Posterior vena cava (tissue), 2 donors: ENCODE measurements around the gene PEX10. TPM values are rescaled to one million over a fixed set of nuclear protein-coding genes. Genes with fewer than 3 reads are reported as not detected.
A peak's percentile ranks its signal among the peaks of the same experiment; 100 is the strongest.

ENCODE experiments used
- DNase-seq: peaks from one replicate; pipeline ENCODE4 v3.0.0-alpha.2; 2020; ENCODE audit warnings: low spot score
- intact Hi-C, 2 donors: fragments of 100-400 bp; cut with DNase I; formaldehyde crosslinking; loops; one replicate each; pipeline versions ENCODE4 v1.14.1 to v1.14.2; 2022 to 2023
- total RNA-seq, 2 donors: library from RNA; stranded (reverse); fragmentation: NEBNext Ultra II Directional; extraction: Animal tissue kit (Norgen Biotek cat#: 25700); gene quantifications; one replicate each; pipeline ENCODE4 v1.2.1, GENCODE V29; 2021
- donor health status: DM: yes; HTN: yes; CAD: no.
- donor health status: DM: yes; HTN: yes; CAD: no.

PEX10 gene
- total RNA-seq, 2 donors from 2014 or later = 10.9 to 13.1 TPM

DNA sequence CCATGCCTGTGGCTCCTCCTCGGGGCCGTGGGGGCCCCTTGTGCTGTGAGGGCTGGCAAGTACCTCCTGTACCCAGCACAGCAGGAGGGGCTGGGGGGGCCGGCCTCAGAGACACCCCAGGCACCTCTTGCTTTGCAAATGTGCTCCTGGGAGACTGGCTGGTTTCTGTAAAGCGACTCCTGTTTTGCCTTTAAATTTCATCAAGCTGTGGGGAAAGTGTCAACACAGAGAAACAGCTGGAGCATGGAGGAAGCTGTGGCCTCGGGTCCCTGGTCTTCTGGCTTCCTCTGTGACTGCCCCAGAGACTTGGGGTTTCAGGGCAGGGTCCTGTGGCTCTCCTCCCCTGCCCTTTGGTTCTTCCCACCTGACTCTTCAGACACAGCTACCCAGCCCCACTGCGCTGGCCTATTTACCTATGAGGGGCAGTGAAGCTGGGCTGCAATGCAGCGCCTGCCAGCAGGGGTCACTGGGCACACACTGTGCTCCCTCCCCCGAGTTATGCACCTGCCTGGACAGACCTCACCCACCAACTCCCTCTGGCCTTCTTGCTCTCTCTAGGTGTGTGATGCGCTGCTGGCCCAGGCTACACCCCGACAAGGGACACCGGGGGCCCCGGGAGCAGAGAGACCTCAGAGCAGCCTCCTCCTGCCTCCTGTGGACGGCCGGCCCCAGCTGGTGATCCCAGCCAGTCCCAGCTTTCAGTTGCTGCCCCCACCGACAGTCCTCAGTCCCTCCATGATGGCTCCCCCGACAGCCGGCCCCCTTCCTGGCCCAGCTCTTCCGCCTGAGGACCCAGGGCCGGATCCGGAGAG is 17.6 kb upstream of the PEX10 start:
- intact Hi-C loops = loop anchor here in 1 of 2 donors (5.0 kb wide), 1 partner anchor 587 kb away; no protein-coding TSS in a partner anchor
- DNase-seq = no peak

DNA sequence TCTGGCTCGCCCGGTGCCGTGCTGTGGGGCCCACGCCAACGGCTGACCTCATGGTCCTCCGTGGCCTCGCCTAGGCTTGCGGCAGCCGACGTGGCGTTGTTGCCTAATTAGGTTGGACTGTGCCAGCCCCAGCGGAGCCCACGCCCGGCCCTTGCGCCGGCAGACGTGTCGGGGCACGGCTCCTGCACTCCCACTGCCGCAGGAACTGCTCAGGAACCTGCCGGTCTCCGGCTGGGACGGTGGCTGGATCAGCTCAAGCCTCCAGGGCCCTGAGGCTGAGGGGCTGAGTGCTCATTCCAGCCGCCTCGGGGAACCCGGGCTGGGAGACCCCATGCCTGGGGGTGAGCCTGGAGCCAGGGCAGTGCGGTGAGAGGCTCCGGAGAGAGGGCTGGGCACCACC is 16.1 kb upstream of the PEX10 start:
- intact Hi-C loops = loop anchor here in 1 of 2 donors (5.0 kb wide), 1 partner anchor 589 kb away; no protein-coding TSS in a partner anchor
- no peak for DNase-seq

DNA sequence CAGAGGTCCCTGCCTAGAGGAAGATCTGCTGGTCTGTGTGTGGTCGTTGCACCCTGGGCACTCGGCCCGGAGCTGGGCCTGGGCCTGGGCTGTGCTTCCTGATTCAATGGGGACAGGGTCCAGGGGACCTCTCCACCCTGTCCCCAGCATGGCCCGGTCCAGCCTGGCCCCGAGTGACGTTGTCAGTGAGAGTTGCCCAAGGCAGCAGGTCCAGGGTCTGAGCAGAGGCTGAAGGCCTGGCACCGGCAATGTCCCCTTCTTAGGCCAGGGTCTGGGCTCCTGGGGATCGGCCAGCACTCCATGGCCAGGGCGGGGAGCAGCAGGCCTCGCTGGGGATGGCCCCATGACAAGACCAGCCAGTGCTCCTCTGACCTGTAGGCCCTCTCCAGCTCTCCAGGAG is 15.6 kb upstream of the PEX10 start:
- no peak for DNase-seq
- intact Hi-C loops = loop anchor here in 1 of 2 donors (5.0 kb wide), 1 partner anchor 589 kb away; no protein-coding TSS in a partner anchor

DNA sequence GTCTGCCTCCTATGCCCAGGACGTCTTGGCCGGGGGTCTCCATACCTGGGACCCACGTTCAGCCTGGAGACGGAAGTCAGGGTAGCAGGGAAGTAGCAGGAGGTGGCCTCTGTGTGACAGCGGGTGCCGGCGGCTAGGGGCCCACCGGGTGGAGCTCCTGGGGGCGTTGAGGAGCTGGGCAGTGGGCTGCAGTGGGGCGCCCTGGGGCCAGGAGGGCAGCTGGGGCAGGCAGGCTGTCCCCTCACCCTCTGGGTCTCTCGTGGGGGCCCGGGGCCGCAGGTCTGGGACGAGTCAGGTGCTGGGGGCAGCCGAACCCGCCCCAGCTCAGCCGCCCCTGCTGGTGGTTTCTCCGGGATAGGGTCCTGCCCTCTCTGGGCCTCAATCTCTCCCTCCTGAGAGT is 14.7 kb upstream of the PEX10 start:
- intact Hi-C loops = loop anchor here in 1 of 2 donors (5.0 kb wide), 1 partner anchor 590 kb away; no protein-coding TSS in a partner anchor
- no peak for DNase-seq

DNA sequence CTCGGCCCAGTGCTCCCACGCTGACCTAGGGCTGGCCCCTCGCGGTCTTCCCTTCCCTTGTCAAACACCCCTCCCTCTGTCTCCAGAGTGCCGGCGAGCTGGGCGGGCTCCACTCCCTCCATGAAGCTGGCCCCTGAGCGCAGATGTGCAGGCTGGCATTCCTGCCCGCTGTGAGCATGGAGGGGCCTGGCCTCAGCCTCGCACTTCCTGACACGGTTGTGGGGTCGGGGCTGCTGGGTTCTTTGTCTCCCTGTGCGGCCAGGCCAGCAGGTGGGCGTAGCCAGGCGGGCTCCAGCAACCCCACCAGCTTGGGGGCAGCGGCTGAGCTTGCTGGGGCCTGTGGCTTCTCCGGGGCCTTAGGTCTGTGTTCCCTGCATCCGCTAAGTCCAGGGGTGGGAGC is 14.2 kb upstream of the PEX10 start:
- intact Hi-C loops = loop anchor here in 1 of 2 donors (5.0 kb wide), 1 partner anchor 591 kb away; no protein-coding TSS in a partner anchor
- DNase-seq = no peak

DNA sequence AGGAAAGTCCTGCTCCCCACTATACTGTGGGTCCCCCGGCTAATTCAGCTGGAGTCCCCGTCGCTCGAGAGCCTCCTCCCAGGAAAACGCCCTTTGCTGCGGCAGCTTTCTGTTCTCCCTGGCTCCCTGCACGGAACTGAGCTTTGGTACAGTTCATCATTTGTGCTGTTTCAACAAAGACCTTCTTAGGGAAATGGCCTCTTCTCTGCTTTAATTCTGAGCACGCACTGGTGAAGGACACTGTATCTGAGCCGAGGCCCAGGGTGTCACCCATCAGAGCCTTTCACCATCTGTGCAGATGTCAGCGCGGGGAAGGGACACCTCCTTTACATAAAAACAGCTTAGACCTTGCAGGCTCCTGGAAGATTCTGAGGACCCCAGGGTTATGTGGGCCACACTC is 13.5 kb upstream of the PEX10 start:
- intact Hi-C loops = loop anchor here in 1 of 2 donors (5.0 kb wide), 1 partner anchor 591 kb away; no protein-coding TSS in a partner anchor
- no peak for DNase-seq

DNA sequence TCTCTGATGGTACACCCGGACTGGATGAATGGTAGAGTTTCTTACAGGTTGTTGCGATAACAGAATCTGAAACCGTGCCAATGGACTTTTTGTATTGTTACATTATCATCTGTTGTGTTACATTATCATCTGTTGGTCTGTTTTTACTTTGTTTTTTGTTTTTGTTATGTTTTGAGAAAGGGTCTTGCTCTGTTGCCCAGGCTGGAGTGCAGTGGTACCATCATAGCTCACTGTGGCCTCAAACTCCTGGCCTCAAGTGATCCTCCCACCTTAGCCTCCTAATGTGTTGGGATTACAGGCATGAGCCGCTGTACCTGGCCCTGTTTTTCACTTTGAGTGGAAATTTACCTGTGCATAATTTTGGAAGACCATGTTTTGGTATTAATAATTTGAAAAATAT is 10.2 kb upstream of the PEX10 start:
- intact Hi-C loops = no loop called here
- no peak for DNase-seq

DNA sequence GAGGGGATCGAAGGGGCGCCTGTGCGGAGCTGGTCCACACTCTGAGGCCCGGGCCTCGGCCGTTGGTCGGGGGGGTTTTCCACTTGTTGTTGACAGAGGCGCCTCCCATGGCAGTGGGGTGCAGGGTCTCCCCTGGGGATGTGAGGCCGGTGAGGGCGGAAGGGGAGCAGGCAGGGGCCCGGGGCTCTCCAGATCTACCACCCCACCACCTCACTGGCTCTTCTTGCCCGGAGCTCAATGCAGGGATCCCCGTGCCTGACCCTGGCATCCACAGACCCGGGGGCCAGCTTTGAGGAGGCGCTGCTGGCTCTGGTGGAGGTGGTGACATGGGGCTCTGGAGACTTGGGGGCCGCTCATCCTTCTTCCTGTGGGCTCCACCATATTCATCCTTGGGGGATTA is 7.1 kb upstream of the PEX10 start:
- intact Hi-C loops = loop anchor here (5.0 to 10.0 kb wide), 3 partner anchors 128 to 1005 kb away; no protein-coding TSS in a partner anchor

DNA sequence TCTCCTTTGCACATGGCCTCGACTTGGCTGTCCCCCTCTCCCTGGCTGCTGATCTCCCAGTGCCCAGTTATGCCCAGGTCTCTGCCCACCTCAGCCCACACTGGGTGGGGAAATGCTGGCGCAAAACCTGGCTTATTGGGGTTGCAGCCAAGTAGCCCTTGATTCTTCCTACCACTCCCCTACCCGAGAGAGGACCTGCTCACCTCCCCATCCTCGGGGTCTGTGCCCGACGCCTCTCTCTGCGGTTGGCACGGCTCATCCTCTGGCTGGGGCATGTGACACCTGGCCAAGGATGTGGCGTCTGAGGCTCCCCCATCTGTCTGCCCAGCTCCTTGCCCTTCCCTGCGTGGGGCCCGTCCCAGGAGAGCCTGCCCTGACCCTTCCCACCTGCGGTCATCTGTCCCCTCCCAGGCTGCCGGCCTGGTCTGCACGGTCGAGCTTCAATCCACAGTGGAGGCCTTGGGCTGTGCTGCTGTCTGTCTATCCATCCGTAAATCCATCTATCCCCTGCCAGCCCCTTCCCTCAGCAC is 6.5 kb upstream of the PEX10 start:
- no peak for DNase-seq
- intact Hi-C loops = loop anchor here (5.0 to 10.0 kb wide), 3 partner anchors 128 to 1006 kb away; no protein-coding TSS in a partner anchor

More for the DNA sequence above, 7.1 kb upstream of the PEX10 start:
- DNase-seq = no peak

DNA sequence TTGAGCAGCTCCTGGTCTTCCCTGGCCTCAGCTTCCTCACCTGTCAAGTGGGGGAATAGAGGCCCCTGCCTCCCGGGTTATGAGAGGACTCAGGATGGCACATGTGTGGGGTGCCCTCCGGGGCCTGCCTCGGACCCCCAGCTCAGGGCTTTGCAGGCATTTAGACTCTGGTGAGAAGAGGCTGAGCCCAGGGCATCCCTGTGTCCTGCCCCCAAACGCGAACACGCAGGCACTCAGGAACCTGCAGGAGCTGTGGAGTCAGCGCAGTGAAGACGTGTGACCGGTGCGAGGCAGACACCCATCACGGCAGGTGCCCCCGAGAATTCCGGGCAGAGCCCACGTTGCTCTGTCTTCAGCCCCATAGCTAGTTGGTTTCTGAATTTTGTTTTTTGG is 5.5 kb upstream of the PEX10 start:
- DNase-seq = no peak
- intact Hi-C loops = loop anchor here (5.0 to 10.0 kb wide), 3 partner anchors 129 to 1007 kb away; no protein-coding TSS in a partner anchor

DNA sequence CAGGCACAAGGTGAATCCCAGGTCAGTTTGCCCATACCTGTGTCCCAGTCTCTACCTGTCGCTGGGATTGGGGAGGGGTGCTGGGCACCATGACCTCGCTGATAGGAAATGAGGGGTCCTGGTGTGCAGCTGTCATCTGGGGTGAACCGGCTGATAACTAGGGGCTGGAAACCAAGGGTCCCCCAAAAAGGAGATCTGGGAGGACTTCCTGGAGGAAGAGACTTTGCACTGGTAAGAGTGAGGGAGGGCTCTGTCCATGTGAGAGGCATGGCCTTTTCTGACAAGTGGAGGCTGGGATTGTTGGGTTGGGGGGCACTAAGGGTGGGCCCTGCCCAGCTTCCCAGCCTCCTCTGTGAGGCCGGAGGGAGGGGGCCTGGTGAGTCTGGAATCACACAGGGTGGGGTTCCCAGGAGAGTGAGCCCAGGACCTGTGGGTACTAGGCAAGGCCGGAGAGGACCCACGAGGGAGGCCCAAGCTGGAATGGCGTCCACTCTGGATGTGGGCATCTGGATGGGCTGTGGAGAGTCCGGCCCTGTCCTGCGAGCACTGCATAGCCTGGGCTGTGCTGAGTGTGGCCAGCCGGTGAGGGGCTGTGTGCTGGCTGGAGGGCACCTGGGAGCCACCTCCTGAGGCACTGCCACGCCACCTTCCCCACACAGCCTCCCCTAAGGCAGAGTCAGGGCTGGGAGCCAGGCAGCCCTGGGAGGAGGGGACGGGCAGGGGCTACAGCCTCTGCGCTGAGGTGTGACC is 4.9 kb upstream of the PEX10 start:
- intact Hi-C loops = loop anchor here (5.0 to 10.0 kb wide), 3 partner anchors 130 to 1008 kb away; no protein-coding TSS in a partner anchor
- DNase-seq = no peak

DNA sequence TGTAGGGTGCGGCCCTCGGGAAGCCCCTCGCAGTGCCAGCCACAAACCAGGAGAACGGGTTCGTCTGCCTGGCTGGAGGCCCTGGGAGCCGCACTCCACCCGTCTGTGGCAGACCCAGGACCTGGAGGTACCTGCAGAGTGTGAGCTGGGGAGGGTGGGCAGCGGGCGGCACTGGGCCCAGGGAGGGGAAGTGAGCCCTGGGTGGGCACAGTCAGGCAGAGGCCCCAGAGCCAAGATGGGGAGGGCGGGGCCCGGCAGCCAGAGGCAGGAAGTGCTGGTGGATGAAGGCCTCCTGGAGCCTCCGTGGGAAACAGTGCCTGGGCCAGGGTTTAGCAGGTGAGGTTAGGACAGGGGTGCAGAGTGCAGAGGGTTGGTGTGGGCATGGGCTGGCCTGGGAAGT is 4.0 kb upstream of the PEX10 start:
- DNase-seq = no peak
- intact Hi-C loops = loop anchor here (5.0 to 10.0 kb wide), 3 partner anchors 131 to 1008 kb away; no protein-coding TSS in a partner anchor

DNA sequence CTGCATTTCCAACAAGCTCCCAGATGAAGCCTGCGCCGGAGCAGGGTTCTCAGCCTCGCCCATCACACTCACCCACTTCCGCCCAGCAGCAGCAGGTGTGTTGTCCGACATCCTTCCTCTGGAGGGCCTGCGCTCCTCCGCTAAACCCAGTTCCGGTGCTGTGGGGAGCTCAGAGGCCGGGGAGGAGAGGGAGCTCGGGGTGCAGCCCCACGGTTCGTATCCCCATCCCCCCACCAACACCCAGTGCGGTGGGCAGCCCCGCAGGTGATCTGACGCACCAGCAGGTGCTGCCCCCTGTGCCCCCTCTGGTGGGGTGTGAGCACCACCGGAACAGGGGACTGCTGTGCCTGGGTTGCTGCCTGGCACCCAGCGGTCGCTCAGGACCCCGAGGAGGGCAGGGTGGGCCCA is 3.4 kb upstream of the PEX10 start:
- no peak for DNase-seq
- intact Hi-C loops = loop anchor here (5.0 to 10.0 kb wide), 3 partner anchors 131 to 1009 kb away; no protein-coding TSS in a partner anchor

DNA sequence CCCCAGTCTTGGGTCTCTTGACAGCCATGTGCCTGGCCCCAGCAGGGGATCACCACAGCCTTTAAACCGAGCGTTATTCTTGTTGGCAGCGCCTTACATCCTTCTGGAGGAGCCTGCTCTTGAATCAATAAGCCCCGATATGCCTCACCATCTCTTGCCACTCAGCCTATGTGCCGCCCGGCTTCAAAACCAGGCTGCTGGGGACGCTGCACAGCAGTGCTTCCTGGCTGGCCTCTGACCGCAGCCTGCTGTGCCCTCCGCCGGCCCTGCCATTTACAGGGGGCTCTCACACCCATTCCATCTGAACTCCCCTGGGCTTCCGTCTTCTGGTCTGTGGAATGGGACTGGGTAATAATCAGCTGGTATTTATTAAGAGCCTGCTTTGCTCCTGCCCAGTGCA is 3.0 kb upstream of the PEX10 start:
- intact Hi-C loops = loop anchor here (5.0 to 10.0 kb wide), 3 partner anchors 132 to 1009 kb away; no protein-coding TSS in a partner anchor
- no peak for DNase-seq

DNA sequence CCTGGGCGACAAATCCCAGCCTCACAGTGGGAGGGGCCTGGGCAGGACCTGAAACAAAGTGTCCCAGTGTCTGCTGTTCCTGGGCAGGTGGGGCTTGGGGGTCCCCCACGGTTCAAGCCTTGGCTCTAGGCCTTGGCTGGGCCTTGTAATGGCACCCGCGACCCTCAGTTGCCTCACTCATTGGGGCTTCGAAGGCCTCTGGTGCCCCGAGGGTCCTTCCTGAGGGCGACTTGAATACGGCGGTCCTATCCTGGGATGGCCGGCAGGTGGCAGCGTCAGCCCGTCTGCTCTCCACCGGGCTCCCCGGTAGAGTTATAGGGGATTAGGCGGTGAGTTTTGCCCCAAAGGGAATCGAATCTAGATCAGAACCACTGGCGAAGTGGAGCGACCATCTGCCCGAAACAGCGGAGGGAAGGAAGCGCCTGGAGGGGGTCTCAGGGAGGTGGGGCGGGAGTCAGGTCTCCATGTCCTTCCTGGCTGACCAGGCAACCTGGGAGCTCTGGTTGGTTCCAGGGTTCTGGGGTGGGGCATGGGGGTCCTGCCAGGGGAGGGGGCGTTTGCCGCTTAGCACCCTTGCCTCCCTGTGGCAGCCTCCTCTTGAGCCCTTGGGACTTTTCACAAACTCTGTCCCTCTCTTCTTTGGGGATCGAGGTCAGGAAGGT is 2.1 kb upstream of the PEX10 start:
- peak; percentile 93 for DNase-seq
- intact Hi-C loops = loop anchor here in 1 of 2 donors (10.0 kb wide), 1 partner anchor 1010 kb away; no protein-coding TSS in a partner anchor

DNA sequence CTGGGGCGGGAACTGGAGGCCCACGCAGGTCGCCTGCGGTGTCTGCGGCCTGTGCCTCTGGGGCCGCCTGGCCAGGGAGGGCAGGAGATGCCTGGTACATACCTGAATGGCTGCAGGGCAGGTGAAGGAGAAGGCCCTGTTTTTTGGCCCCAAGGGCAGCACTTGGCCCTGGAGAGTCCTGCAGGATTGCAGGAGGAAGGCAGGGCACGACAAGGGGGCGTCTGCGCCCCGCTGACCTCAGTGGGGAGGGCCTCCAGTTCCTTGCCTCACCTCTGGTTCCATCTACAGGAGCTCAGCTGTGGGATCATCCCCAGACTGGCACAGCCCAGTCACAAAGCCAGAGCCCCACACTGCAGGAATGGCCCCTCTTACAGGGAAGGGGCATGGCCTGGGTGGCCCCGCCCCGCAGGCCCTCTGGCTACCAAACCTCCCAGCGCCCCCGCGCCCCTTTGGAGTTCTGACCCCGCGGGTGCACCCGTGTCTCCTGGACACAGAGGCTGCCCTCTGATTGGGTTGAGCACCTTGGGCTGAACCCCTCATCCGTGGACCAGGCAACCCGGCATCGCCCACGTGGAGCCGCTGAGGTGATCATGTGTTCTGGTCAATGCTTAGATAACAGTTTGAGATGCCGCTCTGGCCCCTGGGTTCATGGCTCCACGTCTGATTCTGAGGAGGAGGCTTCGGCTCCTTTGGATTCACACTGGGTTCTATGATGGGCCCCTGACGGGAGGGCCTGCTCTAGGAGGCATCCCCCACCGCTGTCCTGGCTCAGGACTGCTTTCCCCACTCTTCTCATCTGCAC is 1.3 kb upstream of the PEX10 start:
- no peak for DNase-seq

DNA sequence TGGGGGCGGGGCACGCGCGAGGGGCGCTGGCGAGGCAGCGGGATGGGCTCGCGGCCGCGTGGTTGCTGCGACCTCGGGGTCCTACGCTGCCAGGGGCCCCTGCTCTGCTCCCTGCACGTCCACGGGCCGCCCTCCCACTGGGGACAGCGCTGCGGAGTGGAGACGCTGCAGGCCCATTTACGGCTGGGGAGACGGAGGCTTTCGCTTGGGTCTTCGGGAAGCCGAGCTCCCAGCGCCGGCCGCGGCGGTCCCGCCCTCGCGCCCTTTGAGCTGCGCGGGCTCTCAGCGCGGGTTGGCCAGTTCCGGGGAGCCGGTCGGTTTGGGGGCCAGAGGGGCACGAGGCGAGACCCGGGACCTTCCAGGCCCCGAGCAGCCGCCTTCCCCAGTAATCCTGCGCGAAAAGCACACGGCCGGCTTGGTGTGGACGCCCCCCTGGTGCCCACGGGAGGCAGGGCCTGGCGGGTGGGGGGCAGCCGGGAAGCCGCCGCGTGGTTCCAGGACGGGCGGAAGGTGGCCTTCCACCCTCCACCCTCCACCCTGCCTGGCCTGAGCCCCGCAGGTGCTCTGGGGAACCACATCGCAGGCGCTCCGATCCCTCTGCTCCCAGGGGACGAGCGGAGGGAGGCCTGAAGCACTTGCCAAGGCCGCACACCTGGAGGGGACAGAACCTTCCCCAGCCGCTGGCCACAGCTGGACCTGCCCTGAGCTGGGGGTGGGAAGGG is 570 bp upstream of the PEX10 start:
- intact Hi-C loops = loop anchor here in 1 of 2 donors (2.0 to 10.0 kb wide), 2 partner anchors 136 to 1012 kb away; no protein-coding TSS in a partner anchor
- DNase-seq = peak; percentile 82

More for the DNA sequence above, 1.3 kb upstream of the PEX10 start:
- intact Hi-C loops = loop anchor here in 1 of 2 donors (2.0 to 10.0 kb wide), 2 partner anchors 135 to 1011 kb away; no protein-coding TSS in a partner anchor
